Mammary epithelial cell (primary cell): ENCODE measurements around the gene ARHGAP20.

Source experiments
- CTCF ChIP-seq, 2 donors: IDR thresholded peaks in 1 of 2; conservative IDR thresholded peaks in 1 of 2; 2 replicates each; pipeline ENCODE4 v1.5.1; 2011 to 2012; ENCODE audit warnings: inconsistent platforms in 2 of 2, low read length in 2 of 2, mild to moderate bottlenecking in 2 of 2, control low read depth in 1 of 2, low read depth in 1 of 2; ENCODE audit not compliant: insufficient read depth in 1 of 2; ENCODE audit errors: extremely low read depth in 1 of 2
- EZH2 ChIP-seq: IDR thresholded peaks from 2 replicates; pipeline ENCODE4 v1.6.1; 2012; ENCODE audit warnings: low read length, inconsistent platforms, borderline replicate concordance

- TF ChIP-seq EZH2: no peak
- TF ChIP-seq CTCF (conservative IDR thresholded peaks at IDR 0.05 in 1 of 2, IDR thresholded peaks at IDR 0.05 in 1 of 2; ENCODE audit: extremely low read depth in 1 of 2, insufficient read depth in 1 of 2, low read depth in 1 of 2, low read length in 2 of 2): no peak
Measured at GRCh38 chr11:110735455-110736170, 23.4 kb upstream of the ARHGAP20 start.
